ENCODE results near the gene RAB7A. TPM values are rescaled to one million over a fixed set of nuclear protein-coding genes. Genes with fewer than 3 reads are reported as not detected.

Gene RAB7A
- total and polyA plus RNA-seq, 2 experiments from 2014 or later, result 89.8 to 156 TPM

DNA sequence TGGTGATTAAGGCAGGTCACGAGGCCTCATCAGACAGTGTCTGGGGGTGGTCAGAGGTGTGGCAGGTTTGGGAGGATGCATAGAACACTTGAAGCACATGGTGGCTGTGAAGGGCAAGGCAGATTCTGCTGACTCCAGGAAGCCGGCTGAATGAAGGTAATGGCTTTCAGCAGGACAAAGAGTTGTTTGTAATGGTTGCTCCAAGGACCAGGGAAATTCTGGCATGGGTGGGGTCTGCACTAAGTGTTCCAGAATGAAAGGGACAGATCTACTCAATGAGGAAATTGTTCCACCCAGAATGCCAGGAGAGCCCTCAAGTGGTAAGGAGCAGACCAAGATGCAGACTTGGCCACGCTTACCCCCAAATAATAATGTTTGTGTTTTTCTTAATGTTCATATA lies 82.7 kb downstream of the RAB7A start (continued):
- TF ChIP-seq, protein P1, sequence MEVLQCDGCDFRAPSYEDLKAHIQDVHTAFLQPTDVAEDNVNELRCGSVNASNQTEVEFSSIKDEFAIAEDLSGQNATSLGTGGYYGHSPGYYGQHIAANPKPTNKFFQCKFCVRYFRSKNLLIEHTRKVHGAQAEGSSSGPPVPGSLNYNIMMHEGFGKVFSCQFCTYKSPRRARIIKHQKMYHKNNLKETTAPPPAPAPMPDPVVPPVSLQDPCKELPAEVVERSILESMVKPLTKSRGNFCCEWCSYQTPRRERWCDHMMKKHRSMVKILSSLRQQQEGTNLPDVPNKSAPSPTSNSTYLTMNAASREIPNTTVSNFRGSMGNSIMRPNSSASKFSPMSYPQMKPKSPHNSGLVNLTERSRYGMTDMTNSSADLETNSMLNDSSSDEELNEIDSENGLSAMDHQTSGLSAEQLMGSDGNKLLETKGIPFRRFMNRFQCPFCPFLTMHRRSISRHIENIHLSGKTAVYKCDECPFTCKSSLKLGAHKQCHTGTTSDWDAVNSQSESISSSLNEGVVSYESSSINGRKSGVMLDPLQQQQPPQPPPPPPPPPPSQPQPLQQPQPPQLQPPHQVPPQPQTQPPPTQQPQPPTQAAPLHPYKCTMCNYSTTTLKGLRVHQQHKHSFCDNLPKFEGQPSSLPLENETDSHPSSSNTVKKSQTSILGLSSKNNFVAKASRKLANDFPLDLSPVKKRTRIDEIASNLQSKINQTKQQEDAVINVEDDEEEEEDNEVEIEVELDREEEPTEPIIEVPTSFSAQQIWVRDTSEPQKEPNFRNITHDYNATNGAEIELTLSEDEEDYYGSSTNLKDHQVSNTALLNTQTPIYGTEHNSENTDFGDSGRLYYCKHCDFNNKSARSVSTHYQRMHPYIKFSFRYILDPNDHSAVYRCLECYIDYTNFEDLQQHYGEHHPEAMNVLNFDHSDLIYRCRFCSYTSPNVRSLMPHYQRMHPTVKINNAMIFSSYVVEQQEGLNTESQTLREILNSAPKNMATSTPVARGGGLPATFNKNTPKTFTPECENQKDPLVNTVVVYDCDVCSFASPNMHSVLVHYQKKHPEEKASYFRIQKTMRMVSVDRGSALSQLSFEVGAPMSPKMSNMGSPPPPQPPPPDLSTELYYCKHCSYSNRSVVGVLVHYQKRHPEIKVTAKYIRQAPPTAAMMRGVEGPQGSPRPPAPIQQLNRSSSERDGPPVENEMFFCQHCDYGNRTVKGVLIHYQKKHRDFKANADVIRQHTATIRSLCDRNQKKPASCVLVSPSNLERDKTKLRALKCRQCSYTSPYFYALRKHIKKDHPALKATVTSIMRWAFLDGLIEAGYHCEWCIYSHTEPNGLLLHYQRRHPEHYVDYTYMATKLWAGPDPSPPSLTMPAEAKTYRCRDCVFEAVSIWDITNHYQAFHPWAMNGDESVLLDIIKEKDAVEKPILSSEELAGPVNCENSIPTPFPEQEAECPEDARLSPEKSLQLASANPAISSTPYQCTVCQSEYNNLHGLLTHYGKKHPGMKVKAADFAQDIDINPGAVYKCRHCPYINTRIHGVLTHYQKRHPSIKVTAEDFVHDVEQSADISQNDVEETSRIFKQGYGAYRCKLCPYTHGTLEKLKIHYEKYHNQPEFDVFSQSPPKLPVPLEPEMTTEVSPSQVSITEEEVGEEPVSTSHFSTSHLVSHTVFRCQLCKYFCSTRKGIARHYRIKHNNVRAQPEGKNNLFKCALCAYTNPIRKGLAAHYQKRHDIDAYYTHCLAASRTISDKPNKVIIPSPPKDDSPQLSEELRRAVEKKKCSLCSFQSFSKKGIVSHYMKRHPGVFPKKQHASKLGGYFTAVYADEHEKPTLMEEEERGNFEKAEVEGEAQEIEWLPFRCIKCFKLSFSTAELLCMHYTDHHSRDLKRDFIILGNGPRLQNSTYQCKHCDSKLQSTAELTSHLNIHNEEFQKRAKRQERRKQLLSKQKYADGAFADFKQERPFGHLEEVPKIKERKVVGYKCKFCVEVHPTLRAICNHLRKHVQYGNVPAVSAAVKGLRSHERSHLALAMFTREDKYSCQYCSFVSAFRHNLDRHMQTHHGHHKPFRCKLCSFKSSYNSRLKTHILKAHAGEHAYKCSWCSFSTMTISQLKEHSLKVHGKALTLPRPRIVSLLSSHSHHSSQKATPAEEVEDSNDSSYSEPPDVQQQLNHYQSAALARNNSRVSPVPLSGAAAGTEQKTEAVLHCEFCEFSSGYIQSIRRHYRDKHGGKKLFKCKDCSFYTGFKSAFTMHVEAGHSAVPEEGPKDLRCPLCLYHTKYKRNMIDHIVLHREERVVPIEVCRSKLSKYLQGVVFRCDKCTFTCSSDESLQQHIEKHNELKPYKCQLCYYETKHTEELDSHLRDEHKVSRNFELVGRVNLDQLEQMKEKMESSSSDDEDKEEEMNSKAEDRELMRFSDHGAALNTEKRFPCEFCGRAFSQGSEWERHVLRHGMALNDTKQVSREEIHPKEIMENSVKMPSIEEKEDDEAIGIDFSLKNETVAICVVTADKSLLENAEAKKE (CRISPR knock-in tag; IDR thresholded peaks at IDR 0.05), result no peak
- TF ChIP-seq ZNF114 (CRISPR knock-in tag; IDR thresholded peaks at IDR 0.05) (no peak), ZNF331 (CRISPR knock-in tag; IDR thresholded peaks at IDR 0.05; ENCODE audit: low read depth) (no peak), NANOG (IDR thresholded peaks at IDR 0.05; ENCODE audit: borderline replicate concordance) (no peak)

GRCh38 chr3:128813097-128813496 lies 87.1 kb downstream of the RAB7A start:
- TF ChIP-seq CREB1 (CRISPR knock-in tag; IDR thresholded peaks at IDR 0.05; ENCODE audit: low read depth) (no peak), NANOG (IDR thresholded peaks at IDR 0.05; ENCODE audit: borderline replicate concordance) (no peak), EZH2 (IDR thresholded peaks at IDR 0.05; ENCODE audit: low read depth, unreplicated experiment) (no peak), ZNF114 (CRISPR knock-in tag; IDR thresholded peaks at IDR 0.05) (no peak)
- DNase-seq (ENCODE audit: low spot score), result no peak
- Histone ChIP-seq H3K4me3 (no peak overlapping the region), H3K4me1 (ENCODE audit: insufficient read depth) (no peaks in the 10 kb centered on the region), H2AFZ (no peak overlapping the region), H3K9me2 (ENCODE audit: insufficient read depth) (no peaks in the 10 kb centered on the region), H3K27me3 (ENCODE audit: insufficient read depth) (no peaks in the 10 kb centered on the region), H3K36me3 (ENCODE audit: insufficient read depth) (peaks cover 22% of the 10 kb centered on the region; the same call in 1 of the 2 replicates), H4K20me1 (replicated peaks; ENCODE audit: insufficient read depth) (no peaks in the 10 kb centered on the region; the same call in 1 of the 2 replicates), H3K79me2 (replicated peaks; ENCODE audit: insufficient read depth) (no peaks in the 10 kb centered on the region), H3F3A (replicated peaks; ENCODE audit: low read depth) (no peaks in the 10 kb centered on the region), H3K27ac (ENCODE audit: low read depth) (no peak overlapping the region), H3K4me2 (no peak overlapping the region)
- ATAC-seq, result no peak
- Mint-ChIP-seq H3K27ac (no peak overlapping the region), H3K9me3 (no peaks in the 10 kb centered on the region), H3K27me3 (ENCODE audit: insufficient read depth, low read depth, poor library complexity) (no peaks in the 10 kb centered on the region), H3K36me3 (ENCODE audit: low read depth) (peaks cover 77% of the 10 kb centered on the region), H3K4me1 (no peaks in the 10 kb centered on the region), H3K4me3 (no peak overlapping the region)
